HTERT RPE-1 (cell line): ENCODE data around the gene PRR5L.
"Not testable (repeated sequence)": the region's sequence is repeated elsewhere in the genome, so short reads cannot be mapped to it uniquely, and the experiment has no call there.

Experiments
- in situ Hi-C: fragments of 300-500 bp; cut with MboI; formaldehyde crosslinking; loops from 4 replicates; pipeline ENCODE4 v1.14.3; 2020; ENCODE audit warnings: low sequenced_read_pairs

Gene PRR5L

GRCh38 chr11:36488096-36488495 is 192.0 kb downstream of the PRR5L start:
- in situ Hi-C loops = no loop called here

GRCh38 chr11:36490026-36490806 is 194.1 kb downstream of the PRR5L start:
- in situ Hi-C loops = no loop called here

- in situ Hi-C loops = no loop called here
Measured at GRCh38 chr11:36492724-36493304, 196.7 kb downstream of the PRR5L start.

- in situ Hi-C loops = no loop called here
Measured at GRCh38 chr11:36493332-36493731, 197.2 kb downstream of the PRR5L start.

GRCh38 chr11:36498721-36499120 is 202.6 kb downstream of the PRR5L start:
- in situ Hi-C loops = no loop called here

- in situ Hi-C loops = no loop called here
Measured at GRCh38 chr11:36499315-36499714, 203.2 kb downstream of the PRR5L start.

- in situ Hi-C loops = no loop called here
Measured at GRCh38 chr11:36500315-36500721, 204.2 kb downstream of the PRR5L start.

- in situ Hi-C loops = no loop called here
Measured at GRCh38 chr11:36501236-36501635, 205.1 kb downstream of the PRR5L start.

- in situ Hi-C loops = no loop called here
Measured at GRCh38 chr11:36507824-36508489, 211.9 kb downstream of the PRR5L start.

- in situ Hi-C loops = no loop called here
Measured at GRCh38 chr11:36508743-36509142, 212.7 kb downstream of the PRR5L start.

GRCh38 chr11:36509201-36509639 is 213.1 kb downstream of the PRR5L start:
- in situ Hi-C loops = no loop called here

- in situ Hi-C loops = no loop called here
Measured at GRCh38 chr11:36509694-36510593, 213.9 kb downstream of the PRR5L start, which contains the start of gene TRAF6. TRAF6 (minus strand) TSS chr11:36510272; CDS start chr11:36501515, 8,757 bp downstream.

GRCh38 chr11:36510594-36510942 is 214.5 kb downstream of the PRR5L start:
- in situ Hi-C loops = no loop called here

- in situ Hi-C loops = not testable (repeated sequence)
Measured at GRCh38 chr11:36511062-36511461, 215.0 kb downstream of the PRR5L start.

- in situ Hi-C loops = no loop called here
Measured at GRCh38 chr11:36512016-36512415, 215.9 kb downstream of the PRR5L start.

GRCh38 chr11:36513965-36514364 is 217.9 kb downstream of the PRR5L start:
- in situ Hi-C loops = no loop called here
